ENCODE data around the gene WT1.

Gene WT1

DNA sequence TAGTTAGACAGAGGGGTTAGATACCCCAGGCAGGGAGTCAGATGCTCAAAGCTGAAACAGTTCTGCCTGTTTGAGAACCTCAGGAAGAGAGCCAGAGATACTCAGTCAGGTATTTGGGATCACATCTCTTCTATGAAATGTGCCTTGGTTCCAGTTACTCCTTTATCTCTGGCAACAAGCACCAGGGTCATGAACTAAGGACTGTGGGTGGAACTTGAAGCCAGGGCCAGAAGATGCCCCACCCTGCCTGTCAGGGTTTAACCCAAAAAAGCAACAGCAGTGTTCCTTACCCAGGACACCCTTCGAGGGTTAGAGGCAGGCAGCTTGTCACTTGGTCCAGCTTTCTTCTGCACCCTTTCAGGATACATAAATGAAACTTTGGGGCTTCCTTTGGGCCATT is 15.0 kb upstream of the WT1 start:
- no peak for TF ChIP-seq CTCF (IDR thresholded peaks at IDR 0.05; ENCODE audit: low read depth, low read length, missing control alignments)
- H3K4me3 ChIP-seq (ENCODE audit: low read depth, low read length), result no peak overlapping the region
- in situ Hi-C loops (cut with HindIII; ENCODE audit: low sequenced_read_pairs), result no loop called here
- no peak for DNase-seq (ENCODE audit: low read depth)

DNA sequence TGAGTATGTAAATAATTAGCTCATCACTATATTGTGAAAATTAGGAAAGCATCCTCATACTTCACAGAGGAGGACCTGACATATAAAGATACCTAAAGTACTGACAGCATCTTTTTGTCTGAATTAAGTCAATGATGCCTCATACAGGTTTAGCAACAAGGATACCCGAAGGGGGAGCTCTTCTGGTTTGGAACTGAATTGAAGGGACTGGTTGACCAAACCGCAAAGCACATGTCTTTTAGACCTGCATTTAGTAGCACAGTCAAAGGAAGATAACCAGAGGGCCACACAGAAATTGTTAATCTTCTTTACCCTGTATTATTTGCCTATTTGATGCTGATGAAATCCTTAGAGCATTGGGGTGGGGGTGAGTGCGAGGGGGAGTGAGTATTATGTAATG is 12.9 kb upstream of the WT1 start:
- DNase-seq (ENCODE audit: low read depth), result no peak
- no peak overlapping the region for H3K4me3 ChIP-seq (ENCODE audit: low read depth, low read length)
- peak; percentile 37 for TF ChIP-seq CTCF (IDR thresholded peaks at IDR 0.05; ENCODE audit: low read depth, low read length, missing control alignments)
- in situ Hi-C loops (cut with HindIII; ENCODE audit: low sequenced_read_pairs), result no loop called here

DNA sequence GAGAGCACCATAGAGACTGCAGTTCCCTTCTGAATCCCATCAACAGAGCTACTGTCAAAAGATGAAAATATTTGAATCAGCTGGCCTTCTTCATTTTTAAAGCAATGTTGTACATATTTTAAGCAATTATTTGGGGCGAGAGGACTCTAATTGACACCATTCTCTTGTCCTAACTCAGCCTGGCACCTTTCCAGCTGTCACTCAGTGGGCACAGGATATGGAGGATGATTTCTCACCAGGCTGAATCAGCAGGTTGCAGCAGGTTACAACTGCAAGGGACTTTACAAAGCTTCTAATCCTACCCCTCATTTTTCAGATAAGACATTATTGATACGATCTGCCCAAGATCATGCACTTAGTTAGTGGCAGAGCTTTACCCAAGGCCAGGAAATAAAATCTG is 11.9 kb upstream of the WT1 start:
- no peak for DNase-seq (ENCODE audit: low read depth)
- H3K4me3 ChIP-seq (ENCODE audit: low read depth, low read length), result no peak overlapping the region
- TF ChIP-seq CTCF (IDR thresholded peaks at IDR 0.05; ENCODE audit: low read depth, low read length, missing control alignments), result no peak
- in situ Hi-C loops (cut with HindIII; ENCODE audit: low sequenced_read_pairs), result no loop called here

GRCh38 chr11:32446227-32446626 is 10.9 kb upstream of the WT1 start:
- H3K4me3 ChIP-seq (ENCODE audit: low read depth, low read length), result no peak overlapping the region
- no peak for DNase-seq (ENCODE audit: low read depth)
- in situ Hi-C loops (cut with HindIII; ENCODE audit: low sequenced_read_pairs), result no loop called here
- no peak for TF ChIP-seq CTCF (IDR thresholded peaks at IDR 0.05; ENCODE audit: low read depth, low read length, missing control alignments)

GRCh38 chr11:32444186-32444585 is 8.8 kb upstream of the WT1 start:
- in situ Hi-C loops (cut with HindIII; ENCODE audit: low sequenced_read_pairs), result no loop called here
- no peak for TF ChIP-seq CTCF (IDR thresholded peaks at IDR 0.05; ENCODE audit: low read depth, low read length, missing control alignments)
- no peak overlapping the region for H3K4me3 ChIP-seq (ENCODE audit: low read depth, low read length)
- no peak for DNase-seq (ENCODE audit: low read depth)

DNA sequence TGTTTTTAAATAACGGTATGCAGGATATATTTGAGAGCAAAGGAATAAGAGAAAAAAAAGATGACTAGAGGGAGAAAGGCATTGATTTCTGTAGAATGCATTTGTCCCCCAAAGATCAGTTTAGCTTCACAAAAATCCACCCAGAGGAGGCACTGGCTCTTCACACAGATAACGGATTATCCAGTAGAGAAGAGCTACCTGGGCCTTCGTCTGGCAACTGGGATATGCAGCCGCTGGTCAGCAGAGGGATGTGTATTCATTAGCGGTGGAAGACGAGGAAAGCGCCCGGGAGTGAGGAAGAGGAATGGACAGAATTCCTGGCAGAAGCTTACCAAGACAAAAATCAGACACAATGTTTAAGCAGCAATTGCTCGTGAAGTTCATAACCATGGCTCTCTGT is 5.6 kb upstream of the WT1 start:
- no peak overlapping the region for H3K4me3 ChIP-seq (ENCODE audit: low read depth, low read length)
- no peak for DNase-seq (ENCODE audit: low read depth)
- TF ChIP-seq CTCF (IDR thresholded peaks at IDR 0.05; ENCODE audit: low read depth, low read length, missing control alignments), result no peak
- in situ Hi-C loops (cut with HindIII; ENCODE audit: low sequenced_read_pairs), result no loop called here

DNA sequence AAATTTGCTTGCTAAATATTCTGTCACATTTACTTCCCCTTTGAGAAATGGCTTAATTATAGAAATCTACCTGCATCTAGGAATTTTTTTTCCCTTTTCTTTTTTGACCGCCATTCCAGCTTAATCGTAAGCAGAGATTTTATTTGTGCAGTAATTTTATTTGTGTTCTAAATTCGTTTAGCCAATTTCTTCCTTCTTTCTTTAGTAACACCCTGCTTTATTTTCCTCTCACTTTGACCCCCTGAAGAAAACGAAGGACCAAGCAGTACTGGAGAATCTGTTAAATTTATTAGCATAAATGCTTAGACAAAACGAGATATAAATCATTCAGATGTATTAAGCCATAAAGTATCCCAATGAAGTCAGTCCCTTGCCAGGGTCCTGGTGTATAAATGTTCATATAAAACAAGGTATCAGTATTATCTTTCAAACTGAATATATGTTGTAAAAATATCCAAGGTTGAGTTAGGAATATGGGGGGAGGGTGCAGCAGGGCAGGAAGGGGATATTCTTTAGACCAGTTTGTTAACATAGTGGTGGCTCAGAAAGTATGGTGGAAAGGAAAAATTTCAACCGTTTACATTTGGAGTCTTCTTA is 5.1 kb upstream of the WT1 start:
- in situ Hi-C loops (cut with HindIII; ENCODE audit: low sequenced_read_pairs), result no loop called here
- no peak for TF ChIP-seq CTCF (IDR thresholded peaks at IDR 0.05; ENCODE audit: low read depth, low read length, missing control alignments)
- DNase-seq (ENCODE audit: low read depth), result no peak
- no peak overlapping the region for H3K4me3 ChIP-seq (ENCODE audit: low read depth, low read length)

Measured in astrocyte of the cerebellum (primary cell).